Natural killer cell (primary cell): ENCODE results near the gene MBL2. TPM values are rescaled to one million over a fixed set of nuclear protein-coding genes. Genes with fewer than 3 reads are reported as not detected.

Source experiments
- ATAC-seq, 3 donors: fragments of 150-1000 bp in 2 of 3; fragments of 200-7000 bp in 1 of 3; cut with Tn5 transposase; 1 replicate in 1 of 3; 2 replicates in 2 of 3; pipeline ENCODE4 v1.10.0; 2021; ENCODE audit warnings: mild to moderate bottlenecking in 2 of 3, moderate library complexity in 2 of 3
- DNase-seq, 2 donors: peaks; one replicate each; pipeline versions ENCODE4 v3.0.0 to v3.0.0-alpha.2; 2013 to 2021; ENCODE audit warnings: mixed read lengths in 1 of 2
- H3K27ac ChIP-seq: one replicate; pipeline ENCODE4 v1.5.1; 2013; ENCODE audit warnings: mild to moderate bottlenecking, low read length
- H3K27me3 ChIP-seq: one replicate; pipeline ENCODE4 v1.6.1; 2013; ENCODE audit warnings: low read length; ENCODE audit not compliant: control insufficient read depth, insufficient read depth
- H3K36me3 ChIP-seq: one replicate; pipeline ENCODE4 v1.6.1; 2013; ENCODE audit warnings: low read length; ENCODE audit not compliant: control insufficient read depth, insufficient read depth
- H3K4me1 ChIP-seq: one replicate; pipeline ENCODE4 v1.6.1; 2013; ENCODE audit warnings: low read length; ENCODE audit not compliant: control insufficient read depth, insufficient read depth
- H3K4me3 ChIP-seq: one replicate; pipeline ENCODE4 v1.5.1; 2013; ENCODE audit warnings: low read length
- H3K9me3 ChIP-seq: one replicate; pipeline ENCODE4 v1.6.1; 2013; ENCODE audit warnings: low read length; ENCODE audit not compliant: control insufficient read depth, insufficient read depth
- H3K27ac Mint-ChIP-seq, 2 donors: one replicate each; pipeline ENCODE4 v1.8.0; 2022; ENCODE audit warnings: mild to moderate bottlenecking in 2 of 2, mixed read lengths in 2 of 2, moderate library complexity in 1 of 2
- H3K27me3 Mint-ChIP-seq, 2 donors: one replicate each; pipeline ENCODE4 v1.8.0; 2022; ENCODE audit warnings: low read depth in 2 of 2, mixed read lengths in 2 of 2
- H3K36me3 Mint-ChIP-seq: one replicate; pipeline ENCODE4 v1.8.0; 2022; ENCODE audit warnings: mixed read lengths
- H3K4me1 Mint-ChIP-seq, 2 donors: one replicate each; pipeline ENCODE4 v1.8.0; 2022; ENCODE audit warnings: mixed read lengths in 2 of 2
- H3K4me3 Mint-ChIP-seq: one replicate; pipeline ENCODE4 v1.8.0; 2022; ENCODE audit warnings: mild to moderate bottlenecking, moderate library complexity, mixed read lengths
- H3K9me3 Mint-ChIP-seq, 2 donors: one replicate each; pipeline ENCODE4 v1.8.0; 2022; ENCODE audit warnings: mixed read lengths in 2 of 2
- WGBS: methylation state at CpG from one replicate; pipeline ENCODE4 v1.1.7; 2013; ENCODE audit warnings: missing lambda C conversion rate; ENCODE audit not compliant: insufficient coverage; 5-methylcytosine and 5-hydroxymethylcytosine counted together
- intact Hi-C: fragments of 100-400 bp; cut with micrococcal nuclease; formaldehyde crosslinking; loops from one replicate; pipeline ENCODE4 v1.14.2; 2022
- total RNA-seq, 4 donors: library from RNA; stranded (reverse); fragments of 120-200 nt in 1 of 4; gene quantifications; one replicate each; pipeline versions ENCODE4 v1.2.3 to v1.2.4, GENCODE V29; 2013 to 2022
- TF ChIP-seq, protein P1 (sequence below): fragments of 200-600 bp; IDR thresholded peaks from one replicate; pipeline ENCODE4 v1.8.0; 2022; ENCODE audit warnings: antibody characterized with exemption

MBL2 gene
- total RNA-seq, 3 donors from 2014 or later (not counting 1 experiment from before 2014, with no cell fraction given), result not detected

- Mint-ChIP-seq H3K36me3 (no peaks in the 10 kb centered on the region), H3K27me3 (no peaks in the 10 kb centered on the region), H3K4me1 (no peaks in the 10 kb centered on the region), H3K9me3 (peaks cover 2 to 8% of the 10 kb centered on the region in 2 donors), H3K4me3 (no peak overlapping the region), H3K27ac (no peak overlapping the region)
- Histone ChIP-seq H3K27me3 (no peaks in the 10 kb centered on the region), H3K9me3 (no peaks in the 10 kb centered on the region), H3K36me3 (no peaks in the 10 kb centered on the region), H3K4me1 (no peaks in the 10 kb centered on the region), H3K27ac (no peak overlapping the region), H3K4me3 (no peak overlapping the region)
- ATAC-seq (no peak), DNase-seq (no peak)
- WGBS, result 0% methylated on average over 1 of the region's 1 CpG
- TF ChIP-seq, protein P1, sequence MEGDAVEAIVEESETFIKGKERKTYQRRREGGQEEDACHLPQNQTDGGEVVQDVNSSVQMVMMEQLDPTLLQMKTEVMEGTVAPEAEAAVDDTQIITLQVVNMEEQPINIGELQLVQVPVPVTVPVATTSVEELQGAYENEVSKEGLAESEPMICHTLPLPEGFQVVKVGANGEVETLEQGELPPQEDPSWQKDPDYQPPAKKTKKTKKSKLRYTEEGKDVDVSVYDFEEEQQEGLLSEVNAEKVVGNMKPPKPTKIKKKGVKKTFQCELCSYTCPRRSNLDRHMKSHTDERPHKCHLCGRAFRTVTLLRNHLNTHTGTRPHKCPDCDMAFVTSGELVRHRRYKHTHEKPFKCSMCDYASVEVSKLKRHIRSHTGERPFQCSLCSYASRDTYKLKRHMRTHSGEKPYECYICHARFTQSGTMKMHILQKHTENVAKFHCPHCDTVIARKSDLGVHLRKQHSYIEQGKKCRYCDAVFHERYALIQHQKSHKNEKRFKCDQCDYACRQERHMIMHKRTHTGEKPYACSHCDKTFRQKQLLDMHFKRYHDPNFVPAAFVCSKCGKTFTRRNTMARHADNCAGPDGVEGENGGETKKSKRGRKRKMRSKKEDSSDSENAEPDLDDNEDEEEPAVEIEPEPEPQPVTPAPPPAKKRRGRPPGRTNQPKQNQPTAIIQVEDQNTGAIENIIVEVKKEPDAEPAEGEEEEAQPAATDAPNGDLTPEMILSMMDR, result no peak
- intact Hi-C loops, result no loop called here
Observed at GRCh38 chr10:52801947-52802346, 29.4 kb upstream of the MBL2 start.

- H3K36me3 Mint-ChIP-seq, result no peaks in the 10 kb centered on the region
- ATAC-seq, result no peak
- intact Hi-C loops, result no loop called here
- no peaks in the 10 kb centered on the region for H3K27me3 Mint-ChIP-seq
- no peaks in the 10 kb centered on the region for H3K4me1 ChIP-seq
- H3K27ac Mint-ChIP-seq, result no peak overlapping the region
- TF ChIP-seq, protein P1, result no peak
- no peaks in the 10 kb centered on the region for H3K4me1 Mint-ChIP-seq
- H3K27ac ChIP-seq, result no peak overlapping the region
- 89% methylated on average over 5 of the region's 5 CpGs for WGBS
- no peaks in the 10 kb centered on the region for H3K36me3 ChIP-seq
- no peak for DNase-seq
- H3K9me3 ChIP-seq, result no peaks in the 10 kb centered on the region
- no peak overlapping the region for H3K4me3 Mint-ChIP-seq
- H3K9me3 Mint-ChIP-seq, result no peaks in the 10 kb centered on the region
- H3K4me3 ChIP-seq, result no peak overlapping the region
- no peaks in the 10 kb centered on the region for H3K27me3 ChIP-seq
Observed at GRCh38 chr10:52786098-52786497, 13.5 kb upstream of the MBL2 start.

GRCh38 chr10:52785418-52785817 is 12.8 kb upstream of the MBL2 start:
- Histone ChIP-seq H3K36me3 (no peaks in the 10 kb centered on the region), H3K4me3 (no peak overlapping the region), H3K27me3 (no peaks in the 10 kb centered on the region), H3K4me1 (no peaks in the 10 kb centered on the region), H3K27ac (no peak overlapping the region), H3K9me3 (no peaks in the 10 kb centered on the region)
- H3K27ac Mint-ChIP-seq, result no peak overlapping the region
- no peak for ATAC-seq
- WGBS, result 21% methylated on average over 3 of the region's 3 CpGs
- no peaks in the 10 kb centered on the region for H3K4me1 Mint-ChIP-seq
- no peaks in the 10 kb centered on the region for H3K9me3 Mint-ChIP-seq
- no peak for DNase-seq
- TF ChIP-seq, protein P1, result no peak
- no peaks in the 10 kb centered on the region for H3K27me3 Mint-ChIP-seq
- no peak overlapping the region for H3K4me3 Mint-ChIP-seq
- H3K36me3 Mint-ChIP-seq, result no peaks in the 10 kb centered on the region
- intact Hi-C loops, result no loop called here

GRCh38 chr10:52783726-52784125 is 11.1 kb upstream of the MBL2 start:
- Mint-ChIP-seq H3K4me1 (no peaks in the 10 kb centered on the region), H3K27me3 (no peaks in the 10 kb centered on the region), H3K4me3 (no peak overlapping the region), H3K9me3 (no peaks in the 10 kb centered on the region), H3K36me3 (no peaks in the 10 kb centered on the region), H3K27ac (no peak overlapping the region)
- ATAC-seq (no peak), DNase-seq (no peak)
- intact Hi-C loops, result no loop called here
- Histone ChIP-seq H3K9me3 (no peaks in the 10 kb centered on the region), H3K4me1 (no peaks in the 10 kb centered on the region), H3K36me3 (no peaks in the 10 kb centered on the region), H3K27ac (no peak overlapping the region), H3K4me3 (no peak overlapping the region), H3K27me3 (no peaks in the 10 kb centered on the region)
- TF ChIP-seq, protein P1, result no peak
- WGBS, result 75% methylated on average over 3 of the region's 3 CpGs
